Choroid plexus epithelial cell (primary cell): ENCODE results near the gene PJA2.

ENCODE experiments used
- DNase-seq: peaks from one replicate; pipeline ENCODE4 v3.0.0-alpha.2; 2010; ENCODE audit warnings: low read depth
- H3K4me3 ChIP-seq: 2 replicates; pipeline ENCODE4 v1.5.1; 2011; ENCODE audit warnings: low read depth, mild to moderate bottlenecking, control low read depth, low read length, moderate library complexity
- CTCF ChIP-seq: conservative IDR thresholded peaks from 2 replicates; pipeline ENCODE4 v1.5.1; 2011; ENCODE audit warnings: low read depth, mild to moderate bottlenecking, control low read depth, inconsistent platforms, low read length, moderate library complexity

The PJA2 gene

GRCh38 chr5:109324931-109325330 lies 84.8 kb downstream of the PJA2 start:
- no peak for TF ChIP-seq CTCF
- H3K4me3 ChIP-seq: no peak overlapping the region
- DNase-seq: no peak

- no peak for TF ChIP-seq CTCF
- no peak overlapping the region for H3K4me3 ChIP-seq
- DNase-seq: no peak
Observed at GRCh38 chr5:109324351-109324750, 85.4 kb downstream of the PJA2 start.

GRCh38 chr5:109322694-109323093 lies 87.1 kb downstream of the PJA2 start:
- DNase-seq: no peak
- TF ChIP-seq CTCF: no peak
- H3K4me3 ChIP-seq: no peak overlapping the region

- DNase-seq: no peak
- H3K4me3 ChIP-seq: no peak overlapping the region
- TF ChIP-seq CTCF: no peak
Observed at GRCh38 chr5:109319351-109319750, 90.4 kb downstream of the PJA2 start.

- no peak for DNase-seq
- H3K4me3 ChIP-seq: no peak overlapping the region
- no peak for TF ChIP-seq CTCF
Observed at GRCh38 chr5:109318455-109319108, 91.2 kb downstream of the PJA2 start.

GRCh38 chr5:109316634-109317033 lies 93.1 kb downstream of the PJA2 start:
- no peak for DNase-seq
- no peak for TF ChIP-seq CTCF
- H3K4me3 ChIP-seq: no peak overlapping the region

- no peak overlapping the region for H3K4me3 ChIP-seq
- DNase-seq: no peak
- no peak for TF ChIP-seq CTCF
Observed at GRCh38 chr5:109315245-109315644, 94.5 kb downstream of the PJA2 start.
